ENCODE measurements around the gene SREK1. TPM values are rescaled to one million over a fixed set of nuclear protein-coding genes. Genes with fewer than 3 reads are reported as not detected.
A peak's percentile ranks its signal among the peaks of the same experiment; 100 is the strongest.

The SREK1 gene
- polyA plus RNA-seq, 2 of the 4 experiments (the other 2 are of a cell fraction): 47.6 to 87.1 TPM

- TF ChIP-seq BHLHE40 (IDR thresholded peaks at IDR 0.05; ENCODE audit: low read depth, low read length) (no peak), HES2 (IDR thresholded peaks at IDR 0.05) (no peak), FOSL2 (IDR thresholded peaks at IDR 0.05) (no peak), FOSL2 (CRISPR knock-in tag; IDR thresholded peaks at IDR 0.05) (no peak), PBX3 (IDR thresholded peaks at IDR 0.05) (no peak)
These were observed 12.9 kb downstream of the SREK1 start (continued) for GRCh38 chr5:66157046-66157445.

GRCh38 chr5:66161356-66161755 is 17.3 kb downstream of the SREK1 start:
- DNase-seq (ENCODE audit: low read depth in 1 of 2, low spot score in 1 of 2) (no peak), FAIRE-seq (no peak), ATAC-seq (no peak)
- POLR2A ChIA-PET: no interaction called here
- no peaks in the 10 kb centered on the region for H3K9me3 ChIP-seq
- no peak overlapping the region for H3K27ac ChIP-seq
- CTCF ChIA-PET: interaction anchor here (2.5 kb wide), 1 partner anchor 11 kb away, joined by 9 read pairs; no protein-coding TSS in a partner anchor
- H3K4me3 ChIP-seq: no peak overlapping the region
- H3K4me1 ChIP-seq: no peaks in the 10 kb centered on the region
- WGBS (ENCODE audit: missing lambda C conversion rate): 91% methylated on average over 5 of the region's 5 CpGs
- no peak for TF ChIP-seq HDAC2 (IDR thresholded peaks at IDR 0.05)
- TF ChIP-seq NR3C1 (IDR thresholded peaks at IDR 0.05): no peak
- TF ChIP-seq POLR2A (IDR thresholded peaks at IDR 0.05; ENCODE audit: low read length): no peak
- TF ChIP-seq FOSL2 (IDR thresholded peaks at IDR 0.05): no peak
- TF ChIP-seq FOSL2 (CRISPR knock-in tag; IDR thresholded peaks at IDR 0.05): no peak
- H3K4me2 ChIP-seq: no peak overlapping the region

- no peak overlapping the region for H3K4me3 ChIP-seq
- H3K4me1 ChIP-seq: no peaks in the 10 kb centered on the region
- no peak for ATAC-seq
- no peak overlapping the region for H3K27ac ChIP-seq
- DNase-seq (ENCODE audit: low read depth in 1 of 2, low spot score in 1 of 2): no peak
- H3K4me2 ChIP-seq: no peak overlapping the region
- CTCF ChIA-PET: interaction anchor here (0.6 to 1.2 kb wide), 4 partner anchors 11 to 422 kb away, joined by 3 read pairs; no protein-coding TSS in a partner anchor
- peak; percentile 51 for FAIRE-seq
- POLR2A ChIA-PET: interaction anchor here (1.0 kb wide), 1 partner anchor 20 kb away, joined by 3 read pairs; the partner anchor contains the start of gene SREK1
- H3K9me3 ChIP-seq: no peaks in the 10 kb centered on the region
- WGBS (ENCODE audit: missing lambda C conversion rate): 88% methylated on average over 8 of the region's 8 CpGs
- TF ChIP-seq ATOH8 (CRISPR knock-in tag; IDR thresholded peaks at IDR 0.05; ENCODE audit: low read depth) (no peak), MAFK (IDR thresholded peaks at IDR 0.05; ENCODE audit: partially characterized antibody) (peak; percentile 33)
These were observed 20.1 kb downstream of the SREK1 start for GRCh38 chr5:66164044-66164790.

- no peak for TF ChIP-seq FOSB (CRISPR knock-in tag; IDR thresholded peaks at IDR 0.05)
- no peak for TF ChIP-seq CHD4 (IDR thresholded peaks at IDR 0.05; ENCODE audit: borderline replicate concordance)
- no peak for TF ChIP-seq RNF2 (IDR thresholded peaks at IDR 0.05; ENCODE audit: borderline replicate concordance, low read depth)
- no peak for TF ChIP-seq ATOH8 (CRISPR knock-in tag; IDR thresholded peaks at IDR 0.05; ENCODE audit: low read depth)
- no peak for TF ChIP-seq MAFK (IDR thresholded peaks at IDR 0.05; ENCODE audit: partially characterized antibody)
- TF ChIP-seq POLR2AphosphoS2 (conservative IDR thresholded peaks at IDR 0.05; ENCODE audit: low read length): no peak
- TF ChIP-seq ZFP36 (IDR thresholded peaks at IDR 0.05; ENCODE audit: borderline replicate concordance, partially characterized antibody): no peak
These were observed 24.1 kb downstream of the SREK1 start for GRCh38 chr5:66168226-66168625.

More at GRCh38 chr5:66168226-66168625, 24.1 kb downstream of the SREK1 start:
- Histone ChIP-seq H3K9me3 (no peaks in the 10 kb centered on the region), H3K4me3 (no peak overlapping the region), H3K27ac (no peak overlapping the region), H3K4me2 (no peak overlapping the region), H3K4me1 (peaks cover 3% of the 10 kb centered on the region; the same call in 1 of the 3 replicates)
- DNase-seq (ENCODE audit: low read depth in 1 of 2, low spot score in 1 of 2) (no peak), ATAC-seq (no peak), FAIRE-seq (no peak)
- WGBS (ENCODE audit: missing lambda C conversion rate): 93% methylated on average over 4 of the region's 4 CpGs
- POLR2A ChIA-PET: interaction anchor here (1.3 kb wide), 1 partner anchor 24 kb away, joined by 4 read pairs; the partner anchor contains the start of gene SREK1
- CTCF ChIA-PET: interaction anchor here (0.8 kb wide), 1 partner anchor 16 kb away, joined by 3 read pairs; no protein-coding TSS in a partner anchor
